Kidney epithelial cell (primary cell): ENCODE results near the gene IMMP2L. TPM values are rescaled to one million over a fixed set of nuclear protein-coding genes. Genes with fewer than 3 reads are reported as not detected.
"Not testable (repeated sequence)": the region's sequence is repeated elsewhere in the genome, so short reads cannot be mapped to it uniquely, and the experiment has no call there.

Source experiments
- DNase-seq: peaks from one replicate; pipeline ENCODE4 v3.0.0-alpha.2; 2010; ENCODE audit warnings: low read depth
- H3K27me3 ChIP-seq: 2 replicates; pipeline ENCODE4 v1.6.0; 2011; ENCODE audit warnings: low read length; ENCODE audit not compliant: control insufficient read depth, insufficient read depth
- H3K36me3 ChIP-seq: 2 replicates; pipeline ENCODE4 v1.5.1; 2011; ENCODE audit warnings: low read length; ENCODE audit not compliant: control insufficient read depth, insufficient read depth
- H3K4me3 ChIP-seq: 2 replicates; pipeline ENCODE4 v1.5.1; 2011; ENCODE audit warnings: low read depth, mild to moderate bottlenecking, control low read depth, low read length
- CTCF ChIP-seq: IDR thresholded peaks from 2 replicates; pipeline ENCODE4 v1.5.1; 2011; ENCODE audit warnings: mild to moderate bottlenecking, moderate library complexity, low read length, control low read depth, inconsistent platforms; ENCODE audit not compliant: insufficient read depth, poor library complexity, severe bottlenecking
- total RNA-seq: library from RNA; depleted of rRNA; stranded (reverse); fragments of >200 nt; gene quantifications from 2 replicates; pipeline ENCODE4 v1.2.3, GENCODE V29; 2015

IMMP2L gene
- total RNA-seq, 1 donor from 2014 or later: 30.8 TPM

- DNase-seq: no peak
- TF ChIP-seq CTCF: no peak
- H3K36me3 ChIP-seq: no peaks in the 10 kb centered on the region
- H3K4me3 ChIP-seq: no peak overlapping the region
- H3K27me3 ChIP-seq: no peaks in the 10 kb centered on the region
Observed at GRCh38 chr7:111075498-111075897, 486.8 kb downstream of the IMMP2L start.

- no peak for DNase-seq
- H3K4me3 ChIP-seq: no peak overlapping the region
- H3K27me3 ChIP-seq: no peaks in the 10 kb centered on the region
- no peaks in the 10 kb centered on the region for H3K36me3 ChIP-seq
- TF ChIP-seq CTCF: no peak
Observed at GRCh38 chr7:111074748-111075146, 487.5 kb downstream of the IMMP2L start.

GRCh38 chr7:111074071-111074747, 488.1 kb downstream of the IMMP2L start:
- DNase-seq: no peak
- H3K27me3 ChIP-seq: no peaks in the 10 kb centered on the region
- no peaks in the 10 kb centered on the region for H3K36me3 ChIP-seq
- H3K4me3 ChIP-seq: no peak overlapping the region
- TF ChIP-seq CTCF: no peak

GRCh38 chr7:111072658-111073057, 489.6 kb downstream of the IMMP2L start:
- not testable (repeated sequence) for H3K27me3 ChIP-seq, H3K36me3 ChIP-seq, DNase-seq

GRCh38 chr7:111071556-111071955, 490.7 kb downstream of the IMMP2L start:
- Histone ChIP-seq H3K4me3 (no peak overlapping the region), H3K36me3 (no peaks in the 10 kb centered on the region), H3K27me3 (no peaks in the 10 kb centered on the region)
- no peak for DNase-seq
- no peak for TF ChIP-seq CTCF

More at GRCh38 chr7:111072658-111073057, 489.6 kb downstream of the IMMP2L start:
- H3K4me3 ChIP-seq: not testable (repeated sequence)

- no peak for TF ChIP-seq CTCF
- DNase-seq: no peak
- Histone ChIP-seq H3K27me3 (no peaks in the 10 kb centered on the region), H3K36me3 (no peaks in the 10 kb centered on the region), H3K4me3 (no peak overlapping the region)
Observed at GRCh38 chr7:111068618-111069017, 493.7 kb downstream of the IMMP2L start.
